B cell (primary cell): ENCODE results near the gene TBX15. TPM values are rescaled to one million over a fixed set of nuclear protein-coding genes. Genes with fewer than 3 reads are reported as not detected.
"Not testable (repeated sequence)": the region's sequence is repeated elsewhere in the genome, so short reads cannot be mapped to it uniquely, and the experiment has no call there.

Experiments used
- ATAC-seq: fragments of 200-7000 bp; cut with Tn5 transposase; one replicate; pipeline ENCODE4 v1.10.0; 2021; ENCODE audit warnings: low read depth, mild to moderate bottlenecking, moderate number of reproducible peaks, moderate library complexity
- CTCF ChIA-PET: fragments of 350-600 bp; sonication (Branson Sonifier 250); formaldehyde crosslinking; loops from one replicate; lab custom pipeline; 2021; ENCODE audit warnings: antibody characterized with exemption, inconsistent platforms; lab: Charles Lee
- POLR2A ChIA-PET: fragments of 350-600 bp; sonication (Branson Sonifier 250); formaldehyde crosslinking; loops from one replicate; lab custom pipeline; 2021; ENCODE audit warnings: antibody characterized with exemption; lab: Charles Lee
- DNase-seq: peaks from one replicate; pipeline ENCODE4 v3.0.0; 2013
- H2AFZ ChIP-seq: 2 replicates; pipeline ENCODE4 v1.6.1; 2012; ENCODE audit warnings: mild to moderate bottlenecking, low read depth, low read length; ENCODE audit not compliant: insufficient read depth, poor library complexity, severe bottlenecking
- H3K27ac ChIP-seq, 2 donors: 1 replicate in 1 of 2; 2 replicates in 1 of 2; pipeline ENCODE4 v1.5.1; 2012 to 2013; ENCODE audit warnings: low read length in 2 of 2, mild to moderate bottlenecking in 2 of 2, moderate library complexity in 1 of 2
- H3K27me3 ChIP-seq, 4 experiments: fragments of 200-600 bp in 1 of 4; sonication (generic) in 1 of 4; replicated peaks in 1 of 4; 1 replicate in 2 of 4; 2 replicates in 2 of 4; pipeline versions ENCODE4 v1.6.1 to v1.7.0; 2013 to 2016; ENCODE audit warnings: low read length in 3 of 4, mild to moderate bottlenecking in 2 of 4, mixed read lengths in 1 of 4, moderate library complexity in 1 of 4; ENCODE audit not compliant: insufficient read depth in 4 of 4, control insufficient read depth in 3 of 4; ENCODE audit errors: control extremely low read depth in 1 of 4
- H3K36me3 ChIP-seq, 2 experiments: replicated peaks in 1 of 2; 1 replicate in 1 of 2; 2 replicates in 1 of 2; pipeline versions ENCODE4 v1.6.1 to v1.7.1; 2013; ENCODE audit warnings: low read length in 1 of 2; ENCODE audit not compliant: insufficient read depth in 2 of 2, control insufficient read depth in 1 of 2; ENCODE audit errors: control extremely low read depth in 1 of 2, extremely low read depth in 1 of 2
- H3K4me1 ChIP-seq, 2 donors: fragments of 200-600 bp in 1 of 2; sonication (generic) in 1 of 2; 1 replicate in 1 of 2; 2 replicates in 1 of 2; pipeline versions ENCODE4 v1.5.1 to v1.6.1; 2013 to 2017; ENCODE audit warnings: low read length in 2 of 2; ENCODE audit not compliant: control insufficient read depth in 2 of 2, insufficient read depth in 2 of 2
- H3K4me2 ChIP-seq: replicated peaks from 2 replicates; pipeline ENCODE3; 2012; ENCODE audit warnings: mild to moderate bottlenecking, low read depth, low read length; ENCODE audit not compliant: poor library complexity, severe bottlenecking
- H3K4me3 ChIP-seq, 5 experiments: fragments of 200-600 bp in 1 of 5; sonication (generic) in 1 of 5; 1 replicate in 3 of 5; 2 replicates in 2 of 5; pipeline versions ENCODE4 v1.5.1 to v1.7.0; 2011 to 2016; ENCODE audit warnings: low read length in 4 of 5, mild to moderate bottlenecking in 4 of 5, low read depth in 2 of 5, control low read depth in 1 of 5, moderate library complexity in 1 of 5; ENCODE audit not compliant: insufficient read depth in 1 of 5; ENCODE audit errors: control extremely low read depth in 1 of 5, extremely low read depth in 1 of 5
- H3K79me2 ChIP-seq: fragments of 200-600 bp; sonication (generic); one replicate; pipeline ENCODE4 v1.6.0; 2016; ENCODE audit warnings: low read length; ENCODE audit not compliant: control insufficient read depth, insufficient read depth
- H3K9ac ChIP-seq: fragments of 200-600 bp; sonication (generic); 2 replicates; pipeline ENCODE4 v1.6.1; 2017; ENCODE audit warnings: mild to moderate bottlenecking, low read length, moderate library complexity
- H3K9me3 ChIP-seq, 3 donors: one replicate each; pipeline versions ENCODE4 v1.6.1 to v1.7.1; 2013; ENCODE audit warnings: low read length in 2 of 3; ENCODE audit not compliant: control insufficient read depth in 2 of 3, insufficient read depth in 1 of 3; ENCODE audit errors: control extremely low read depth in 1 of 3
- H4K20me1 ChIP-seq: 2 replicates; pipeline ENCODE4 v1.6.0; 2012; ENCODE audit warnings: mild to moderate bottlenecking, low read length; ENCODE audit not compliant: insufficient read depth, control insufficient read depth, poor library complexity, severe bottlenecking
- H3K27ac Mint-ChIP-seq: one replicate; pipeline ENCODE4 v1.8.0; 2021; ENCODE audit warnings: mixed read lengths
- H3K27me3 Mint-ChIP-seq: one replicate; pipeline ENCODE4 v1.8.0; 2021; ENCODE audit warnings: mixed read lengths
- H3K4me1 Mint-ChIP-seq: one replicate; pipeline ENCODE4 v1.8.0; 2021; ENCODE audit warnings: mixed read lengths
- H3K4me3 Mint-ChIP-seq: one replicate; pipeline ENCODE4 v1.8.0; 2021; ENCODE audit warnings: mixed read lengths
- H3K9me3 Mint-ChIP-seq: one replicate; pipeline ENCODE4 v1.8.0; 2022; ENCODE audit warnings: mixed read lengths; ENCODE audit not compliant: insufficient read depth
- EZH2 ChIP-seq: IDR thresholded peaks from 2 replicates; pipeline ENCODE4 v1.6.1; 2012; ENCODE audit warnings: borderline replicate concordance, low read depth, mild to moderate bottlenecking, moderate library complexity, low read length; ENCODE audit not compliant: insufficient read depth, poor library complexity, severe bottlenecking
- WGBS: methylation state at CpG from one replicate; pipeline ENCODE4 v1.1.5; 2013; ENCODE audit warnings: missing lambda C conversion rate; ENCODE audit not compliant: insufficient coverage; 5-methylcytosine and 5-hydroxymethylcytosine counted together
- intact Hi-C: fragments of 100-400 bp; cut with micrococcal nuclease; formaldehyde crosslinking; loops from one replicate; pipeline ENCODE4 v1.10.0; 2022
- polyA plus RNA-seq: library from polyadenylated mRNA; depleted of rRNA; stranded (reverse); fragments of >200 nt; gene quantifications from 2 replicates; pipeline ENCODE4 v1.2.3, GENCODE V29; 2012
- total RNA-seq, 2 donors: library from RNA; stranded (reverse); fragments of 120-200 nt in 1 of 2; gene quantifications; 1 replicate in 1 of 2; 2 replicates in 1 of 2; pipeline versions ENCODE4 v1.2.3 to v1.2.4, GENCODE V29; 2013 to 2022
- TF ChIP-seq, protein P1 (sequence below): fragments of 200-600 bp; IDR thresholded peaks from one replicate; pipeline ENCODE4 v1.8.0; 2022; ENCODE audit warnings: antibody characterized with exemption, mild to moderate bottlenecking

The TBX15 gene
- total and polyA plus RNA-seq, 2 donors (not counting 1 experiment from before 2014, with no cell fraction given): 0.03 to 0.15 TPM

DNA sequence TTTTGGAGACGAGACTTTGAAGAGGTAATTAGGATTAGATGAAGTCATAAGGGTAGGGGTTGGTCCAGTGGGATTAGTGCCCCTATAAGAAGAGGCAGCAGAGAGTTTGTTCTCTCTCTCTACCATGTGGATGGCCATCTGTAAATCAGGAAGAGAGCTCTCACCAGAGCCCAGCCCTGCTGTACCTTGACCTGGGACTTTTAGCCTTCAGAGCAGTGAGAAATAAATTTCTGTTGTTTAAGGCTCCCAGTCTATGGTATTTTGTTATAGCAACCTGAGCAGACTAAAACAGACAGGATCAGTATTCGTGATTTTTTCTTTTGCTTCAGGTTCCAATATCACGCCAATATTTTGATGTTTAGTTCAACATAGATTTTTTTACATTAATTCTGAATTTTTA is 30.0 kb downstream of the TBX15 start:
- no peaks in the 10 kb centered on the region for H4K20me1 ChIP-seq
- H3K9ac ChIP-seq: no peak overlapping the region
- H3K36me3 ChIP-seq: no peaks in the 10 kb centered on the region
- H3K4me3 Mint-ChIP-seq: no peak overlapping the region
- H3K27ac ChIP-seq: no peak overlapping the region
- TF ChIP-seq, protein P1, sequence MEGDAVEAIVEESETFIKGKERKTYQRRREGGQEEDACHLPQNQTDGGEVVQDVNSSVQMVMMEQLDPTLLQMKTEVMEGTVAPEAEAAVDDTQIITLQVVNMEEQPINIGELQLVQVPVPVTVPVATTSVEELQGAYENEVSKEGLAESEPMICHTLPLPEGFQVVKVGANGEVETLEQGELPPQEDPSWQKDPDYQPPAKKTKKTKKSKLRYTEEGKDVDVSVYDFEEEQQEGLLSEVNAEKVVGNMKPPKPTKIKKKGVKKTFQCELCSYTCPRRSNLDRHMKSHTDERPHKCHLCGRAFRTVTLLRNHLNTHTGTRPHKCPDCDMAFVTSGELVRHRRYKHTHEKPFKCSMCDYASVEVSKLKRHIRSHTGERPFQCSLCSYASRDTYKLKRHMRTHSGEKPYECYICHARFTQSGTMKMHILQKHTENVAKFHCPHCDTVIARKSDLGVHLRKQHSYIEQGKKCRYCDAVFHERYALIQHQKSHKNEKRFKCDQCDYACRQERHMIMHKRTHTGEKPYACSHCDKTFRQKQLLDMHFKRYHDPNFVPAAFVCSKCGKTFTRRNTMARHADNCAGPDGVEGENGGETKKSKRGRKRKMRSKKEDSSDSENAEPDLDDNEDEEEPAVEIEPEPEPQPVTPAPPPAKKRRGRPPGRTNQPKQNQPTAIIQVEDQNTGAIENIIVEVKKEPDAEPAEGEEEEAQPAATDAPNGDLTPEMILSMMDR: no peak
- TF ChIP-seq EZH2: no peak
- no peak overlapping the region for H3K4me3 ChIP-seq
- CTCF ChIA-PET: no interaction called here
- H2AFZ ChIP-seq: no peak overlapping the region
- POLR2A ChIA-PET: no interaction called here
- H3K79me2 ChIP-seq: no peaks in the 10 kb centered on the region
- H3K4me2 ChIP-seq: no peak overlapping the region
- no peaks in the 10 kb centered on the region for H3K27me3 ChIP-seq
- 0% methylated on average over 1 of the region's 3 CpGs for WGBS
- peaks cover 18 to 22% of the 10 kb centered on the region in 2 donors for H3K4me1 ChIP-seq
- no peaks in the 10 kb centered on the region for H3K9me3 Mint-ChIP-seq
- peaks cover 30% of the 10 kb centered on the region for H3K4me1 Mint-ChIP-seq
- intact Hi-C loops: no loop called here
- no peak for ATAC-seq
- no peaks in the 10 kb centered on the region for H3K27me3 Mint-ChIP-seq
- H3K9me3 ChIP-seq: peaks cover 0 to 1% (median 0%) of the 10 kb centered on the region in 3 donors
- DNase-seq: no peak
- no peak overlapping the region for H3K27ac Mint-ChIP-seq

DNA sequence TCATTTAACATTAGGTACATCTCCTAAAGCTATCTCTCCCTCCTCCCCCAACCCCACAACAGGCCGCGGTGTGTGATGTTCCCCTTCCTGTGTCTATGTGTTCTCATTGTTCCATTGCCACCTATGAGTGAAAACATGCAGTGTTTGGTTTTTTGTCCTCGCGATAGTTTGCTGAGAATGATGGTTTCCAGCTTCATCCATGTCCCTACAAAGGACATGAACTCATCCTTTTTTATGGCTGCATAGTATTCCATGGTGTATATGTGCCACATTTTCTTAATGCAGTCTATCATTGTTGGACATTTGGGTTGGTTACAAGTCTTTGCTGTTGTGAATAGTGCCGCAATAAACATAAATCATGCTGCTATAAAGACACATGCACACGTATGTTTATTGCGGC is 30.6 kb downstream of the TBX15 start:
- WGBS: no CpG with 5 or more reads among the region's 7 CpGs
- H3K4me3 ChIP-seq, H3K27ac ChIP-seq, H3K9me3 Mint-ChIP-seq, H3K4me3 Mint-ChIP-seq, H3K36me3 ChIP-seq, H3K9ac ChIP-seq, POLR2A ChIA-PET, ATAC-seq, H3K79me2 ChIP-seq, H2AFZ ChIP-seq, DNase-seq, intact Hi-C loops, H3K4me2 ChIP-seq, H4K20me1 ChIP-seq, CTCF ChIA-PET, H3K27me3 ChIP-seq, H3K9me3 ChIP-seq, H3K27ac Mint-ChIP-seq, H3K27me3 Mint-ChIP-seq: not testable (repeated sequence)
- peaks cover 30% of the 10 kb centered on the region for H3K4me1 Mint-ChIP-seq
- H3K4me1 ChIP-seq: peaks cover 18 to 22% of the 10 kb centered on the region in 2 donors
